Measurements from ENCODE around the gene TBCEL.

The TBCEL gene

GRCh38 chr11:121057922-121058321 is 34.0 kb downstream of the TBCEL start:
- Histone ChIP-seq H3K9me2 (replicated peaks; ENCODE audit: insufficient read depth, low read length) (no peaks in the 10 kb centered on the region), H3K4me2 (ENCODE audit: low read depth, low read length, poor library complexity, severe bottlenecking) (no peak overlapping the region), H3K36me3 (ENCODE audit: low read length) (peaks cover 10% of the 10 kb centered on the region; the same call in 1 of the 2 replicates), H2AFZ (ENCODE audit: low read depth, low read length, severe bottlenecking) (no peak overlapping the region), H3K27me3 (ENCODE audit: low read length) (no peaks in the 10 kb centered on the region), H3K4me3 (ENCODE audit: insufficient read depth, low read length, poor library complexity, severe bottlenecking) (no peak overlapping the region), H3K9ac (ENCODE audit: low read length) (no peak overlapping the region), H3K27ac (ENCODE audit: low read depth, low read length) (no peak overlapping the region), H4K20me1 (ENCODE audit: low read depth, low read length) (no peaks in the 10 kb centered on the region), H3K9me3 (ENCODE audit: insufficient read depth, low read length) (no peaks in the 10 kb centered on the region), H3K79me2 (ENCODE audit: insufficient read depth, low read length) (no peaks in the 10 kb centered on the region), H3F3A (ENCODE audit: insufficient read depth) (no peaks in the 10 kb centered on the region)
- TF ChIP-seq EZH2phosphoT487 (conservative IDR thresholded peaks at IDR 0.05; ENCODE audit: low read length), result no peak
- TF ChIP-seq CTCF (IDR thresholded peaks at IDR 0.05; ENCODE audit: insufficient read depth, low read length, poor library complexity, severe bottlenecking), result no peak

GRCh38 chr11:121058941-121059340 is 35.0 kb downstream of the TBCEL start:
- Histone ChIP-seq H3K27me3 (ENCODE audit: low read length) (no peaks in the 10 kb centered on the region), H3K27ac (ENCODE audit: low read depth, low read length) (no peak overlapping the region), H3K79me2 (ENCODE audit: insufficient read depth, low read length) (no peaks in the 10 kb centered on the region), H3K4me3 (ENCODE audit: insufficient read depth, low read length, poor library complexity, severe bottlenecking) (no peak overlapping the region), H3F3A (ENCODE audit: insufficient read depth) (no peaks in the 10 kb centered on the region), H3K9me3 (ENCODE audit: insufficient read depth, low read length) (no peaks in the 10 kb centered on the region), H2AFZ (ENCODE audit: low read depth, low read length, severe bottlenecking) (no peak overlapping the region), H3K9me2 (replicated peaks; ENCODE audit: insufficient read depth, low read length) (no peaks in the 10 kb centered on the region), H3K4me2 (ENCODE audit: low read depth, low read length, poor library complexity, severe bottlenecking) (no peak overlapping the region), H3K36me3 (ENCODE audit: low read length) (peaks cover 10% of the 10 kb centered on the region; the same call in 1 of the 2 replicates), H4K20me1 (ENCODE audit: low read depth, low read length) (no peaks in the 10 kb centered on the region), H3K9ac (ENCODE audit: low read length) (no peak overlapping the region)
- TF ChIP-seq EZH2phosphoT487 (conservative IDR thresholded peaks at IDR 0.05; ENCODE audit: low read length) (no peak), CTCF (IDR thresholded peaks at IDR 0.05; ENCODE audit: insufficient read depth, low read length, poor library complexity, severe bottlenecking) (no peak)

DNA sequence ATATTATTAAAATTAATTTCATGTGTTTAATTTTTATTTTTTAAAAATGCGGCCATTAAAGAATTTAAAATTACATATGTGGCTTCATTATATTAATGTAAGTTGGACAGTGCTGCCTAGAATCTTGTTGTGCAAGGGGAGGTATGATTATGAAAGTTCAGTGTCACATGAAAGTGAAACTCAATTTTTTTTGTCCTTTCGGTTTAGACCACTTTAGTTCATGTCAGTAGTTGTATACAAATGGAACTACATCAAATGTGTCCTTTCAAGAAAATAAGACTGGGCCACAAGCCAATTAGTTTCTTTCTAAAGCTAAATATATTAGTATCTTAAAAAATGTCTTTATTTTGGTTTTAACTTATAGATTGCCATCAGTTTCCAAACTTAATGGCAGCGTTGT is 35.7 kb downstream of the TBCEL start:
- no peaks in the 10 kb centered on the region for H3K27me3 ChIP-seq (ENCODE audit: low read length)
- H3K27ac ChIP-seq (ENCODE audit: low read depth, low read length), result no peak overlapping the region
- no peaks in the 10 kb centered on the region for H3K9me3 ChIP-seq (ENCODE audit: insufficient read depth, low read length)
- H3K4me3 ChIP-seq (ENCODE audit: insufficient read depth, low read length, poor library complexity, severe bottlenecking), result no peak overlapping the region
- no peaks in the 10 kb centered on the region for H4K20me1 ChIP-seq (ENCODE audit: low read depth, low read length)
- no peak for TF ChIP-seq EZH2phosphoT487 (conservative IDR thresholded peaks at IDR 0.05; ENCODE audit: low read length)
- TF ChIP-seq CTCF (IDR thresholded peaks at IDR 0.05; ENCODE audit: insufficient read depth, low read length, poor library complexity, severe bottlenecking), result no peak
- H3K9ac ChIP-seq (ENCODE audit: low read length), result no peak overlapping the region
- H3K4me2 ChIP-seq (ENCODE audit: low read depth, low read length, poor library complexity, severe bottlenecking), result no peak overlapping the region
- H3F3A ChIP-seq (ENCODE audit: insufficient read depth), result no peaks in the 10 kb centered on the region
- H3K36me3 ChIP-seq (ENCODE audit: low read length), result peaks cover 10% of the 10 kb centered on the region; the same call in 1 of the 2 replicates
- no peaks in the 10 kb centered on the region for H3K9me2 ChIP-seq (replicated peaks; ENCODE audit: insufficient read depth, low read length)
- no peak overlapping the region for H2AFZ ChIP-seq (ENCODE audit: low read depth, low read length, severe bottlenecking)
- no peaks in the 10 kb centered on the region for H3K79me2 ChIP-seq (ENCODE audit: insufficient read depth, low read length)

Data from SU-DHL-6 (cell line).